GM12878 (cell line): ENCODE measurements around the gene DLG1.

Experiments
- BCL11A ChIP-seq: IDR thresholded peaks from 2 replicates; pipeline ENCODE4 v1.6.1; 2011; ENCODE audit warnings: low read depth, low read length
- BMI1 ChIP-seq: fragments of 450-650 bp; IDR thresholded peaks from 2 replicates; pipeline ENCODE4 v1.6.1; 2016; ENCODE audit warnings: mild to moderate bottlenecking, moderate library complexity, borderline replicate concordance
- CEBPB ChIP-seq, 2 experiments: fragments of 150-350 bp in 1 of 2; IDR thresholded peaks; 2 replicates each; pipeline ENCODE4 v1.6.1; 2012 to 2014; ENCODE audit warnings: low read depth in 2 of 2, low read length in 2 of 2, borderline replicate concordance in 1 of 2, inconsistent platforms in 1 of 2
- CREB1 ChIP-seq: IDR thresholded peaks from 2 replicates; pipeline ENCODE4 v1.6.1; 2012; ENCODE audit warnings: low read depth, mild to moderate bottlenecking, inconsistent platforms
- EZH2 ChIP-seq: IDR thresholded peaks from 2 replicates; pipeline ENCODE4 v1.6.1; 2012; ENCODE audit warnings: low read depth, mild to moderate bottlenecking, control low read depth, inconsistent platforms, low read length, borderline replicate concordance; ENCODE audit not compliant: control insufficient read depth
- HDAC2 ChIP-seq: fragments of 200-600 bp; sonication (generic); IDR thresholded peaks from 2 replicates; pipeline ENCODE4 v1.6.1; 2017
- MXI1 ChIP-seq: fragments of 150-350 bp; IDR thresholded peaks from 2 replicates; pipeline ENCODE4 v1.6.1; 2011; ENCODE audit warnings: low read depth, mild to moderate bottlenecking, inconsistent platforms, low read length, improper control_type of control experiment
- POLR2A ChIP-seq: IDR thresholded peaks from 2 replicates; pipeline ENCODE4 v1.6.1; 2011; ENCODE audit warnings: low read depth, mild to moderate bottlenecking, low read length
- YY1 ChIP-seq: IDR thresholded peaks from 2 replicates; pipeline ENCODE4 v1.6.1; 2011; ENCODE audit warnings: low read depth, mild to moderate bottlenecking, low read length
- ZNF24 ChIP-seq: fragments of 450-650 bp; IDR thresholded peaks from 2 replicates; pipeline ENCODE4 v1.6.1; 2017; ENCODE audit warnings: antibody characterized with exemption, mild to moderate bottlenecking
- TF ChIP-seq, protein P1 (sequence below), 3 experiments: IDR thresholded peaks in 2 of 3; conservative IDR thresholded peaks in 1 of 3; 2 replicates each; pipeline ENCODE4 v1.5.1; 2011; ENCODE audit warnings: low read depth in 3 of 3, low read length in 3 of 3, mild to moderate bottlenecking in 3 of 3, control low read depth in 2 of 3, moderate library complexity in 2 of 3, inconsistent platforms in 1 of 3, mixed read lengths in 1 of 3; ENCODE audit not compliant: control insufficient read depth in 2 of 3, insufficient read depth in 1 of 3; ENCODE audit errors: extremely low read depth in 1 of 3
- TF ChIP-seq, protein P2 (sequence below): IDR thresholded peaks from 2 replicates; pipeline ENCODE4 v1.6.1; 2012; ENCODE audit warnings: low read depth, low read length, improper control_type of control experiment
- TF ChIP-seq, protein P3 (sequence below): IDR thresholded peaks from 2 replicates; pipeline ENCODE4 v1.6.1; 2012; ENCODE audit warnings: mild to moderate bottlenecking, low read depth, low read length

DNA sequence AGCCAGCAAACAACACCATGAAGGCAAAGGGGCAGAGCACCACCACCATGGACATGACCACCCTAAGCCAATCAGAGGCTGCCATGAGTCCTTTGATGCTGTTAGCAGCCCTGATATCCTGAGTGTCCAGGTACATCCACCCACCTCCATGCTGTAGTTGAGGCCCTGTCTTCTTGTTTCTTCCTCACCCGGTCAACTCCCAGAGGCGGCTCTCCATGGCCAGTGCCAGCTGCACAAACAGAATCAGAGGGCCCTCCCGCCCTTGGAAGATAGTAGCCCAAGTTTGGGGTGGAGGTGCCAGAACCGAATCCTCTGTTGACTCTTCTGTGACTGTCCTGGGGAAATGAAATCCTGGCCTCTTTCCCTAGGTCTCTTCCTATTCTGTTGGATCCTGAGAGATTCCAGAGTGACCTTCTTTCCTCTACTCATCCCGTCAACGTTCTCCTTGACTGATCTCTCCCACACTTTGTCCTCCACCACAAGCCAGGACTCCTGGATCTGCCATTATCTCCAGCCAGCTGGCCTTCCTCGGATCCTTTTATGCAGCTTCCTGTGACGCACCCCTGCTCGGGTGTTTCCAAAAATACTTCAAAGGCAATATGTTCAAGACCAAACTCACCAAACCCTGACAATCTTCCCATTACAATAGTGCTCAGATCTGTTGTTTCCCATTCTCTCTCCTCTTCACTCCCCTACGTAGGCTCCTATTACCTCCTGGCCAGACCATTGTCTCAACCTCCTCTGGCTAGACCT is 45.4 kb upstream of the DLG1 start:
- TF ChIP-seq, protein P1, sequence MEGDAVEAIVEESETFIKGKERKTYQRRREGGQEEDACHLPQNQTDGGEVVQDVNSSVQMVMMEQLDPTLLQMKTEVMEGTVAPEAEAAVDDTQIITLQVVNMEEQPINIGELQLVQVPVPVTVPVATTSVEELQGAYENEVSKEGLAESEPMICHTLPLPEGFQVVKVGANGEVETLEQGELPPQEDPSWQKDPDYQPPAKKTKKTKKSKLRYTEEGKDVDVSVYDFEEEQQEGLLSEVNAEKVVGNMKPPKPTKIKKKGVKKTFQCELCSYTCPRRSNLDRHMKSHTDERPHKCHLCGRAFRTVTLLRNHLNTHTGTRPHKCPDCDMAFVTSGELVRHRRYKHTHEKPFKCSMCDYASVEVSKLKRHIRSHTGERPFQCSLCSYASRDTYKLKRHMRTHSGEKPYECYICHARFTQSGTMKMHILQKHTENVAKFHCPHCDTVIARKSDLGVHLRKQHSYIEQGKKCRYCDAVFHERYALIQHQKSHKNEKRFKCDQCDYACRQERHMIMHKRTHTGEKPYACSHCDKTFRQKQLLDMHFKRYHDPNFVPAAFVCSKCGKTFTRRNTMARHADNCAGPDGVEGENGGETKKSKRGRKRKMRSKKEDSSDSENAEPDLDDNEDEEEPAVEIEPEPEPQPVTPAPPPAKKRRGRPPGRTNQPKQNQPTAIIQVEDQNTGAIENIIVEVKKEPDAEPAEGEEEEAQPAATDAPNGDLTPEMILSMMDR (IDR thresholded peaks at IDR 0.05 in 2 of 3, conservative IDR thresholded peaks at IDR 0.05 in 1 of 3; ENCODE audit: control insufficient read depth in 2 of 3, extremely low read depth in 1 of 3, insufficient read depth in 1 of 3, low read depth in 3 of 3, low read length in 3 of 3): no peak
- TF ChIP-seq HDAC2: no peak
- TF ChIP-seq BMI1: no peak
- no peak for TF ChIP-seq YY1
- TF ChIP-seq POLR2A: no peak
- TF ChIP-seq CREB1: no peak
- TF ChIP-seq, protein P2, sequence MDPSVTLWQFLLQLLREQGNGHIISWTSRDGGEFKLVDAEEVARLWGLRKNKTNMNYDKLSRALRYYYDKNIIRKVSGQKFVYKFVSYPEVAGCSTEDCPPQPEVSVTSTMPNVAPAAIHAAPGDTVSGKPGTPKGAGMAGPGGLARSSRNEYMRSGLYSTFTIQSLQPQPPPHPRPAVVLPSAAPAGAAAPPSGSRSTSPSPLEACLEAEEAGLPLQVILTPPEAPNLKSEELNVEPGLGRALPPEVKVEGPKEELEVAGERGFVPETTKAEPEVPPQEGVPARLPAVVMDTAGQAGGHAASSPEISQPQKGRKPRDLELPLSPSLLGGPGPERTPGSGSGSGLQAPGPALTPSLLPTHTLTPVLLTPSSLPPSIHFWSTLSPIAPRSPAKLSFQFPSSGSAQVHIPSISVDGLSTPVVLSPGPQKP: no peak
- no peak for TF ChIP-seq MXI1
- TF ChIP-seq, protein P3, sequence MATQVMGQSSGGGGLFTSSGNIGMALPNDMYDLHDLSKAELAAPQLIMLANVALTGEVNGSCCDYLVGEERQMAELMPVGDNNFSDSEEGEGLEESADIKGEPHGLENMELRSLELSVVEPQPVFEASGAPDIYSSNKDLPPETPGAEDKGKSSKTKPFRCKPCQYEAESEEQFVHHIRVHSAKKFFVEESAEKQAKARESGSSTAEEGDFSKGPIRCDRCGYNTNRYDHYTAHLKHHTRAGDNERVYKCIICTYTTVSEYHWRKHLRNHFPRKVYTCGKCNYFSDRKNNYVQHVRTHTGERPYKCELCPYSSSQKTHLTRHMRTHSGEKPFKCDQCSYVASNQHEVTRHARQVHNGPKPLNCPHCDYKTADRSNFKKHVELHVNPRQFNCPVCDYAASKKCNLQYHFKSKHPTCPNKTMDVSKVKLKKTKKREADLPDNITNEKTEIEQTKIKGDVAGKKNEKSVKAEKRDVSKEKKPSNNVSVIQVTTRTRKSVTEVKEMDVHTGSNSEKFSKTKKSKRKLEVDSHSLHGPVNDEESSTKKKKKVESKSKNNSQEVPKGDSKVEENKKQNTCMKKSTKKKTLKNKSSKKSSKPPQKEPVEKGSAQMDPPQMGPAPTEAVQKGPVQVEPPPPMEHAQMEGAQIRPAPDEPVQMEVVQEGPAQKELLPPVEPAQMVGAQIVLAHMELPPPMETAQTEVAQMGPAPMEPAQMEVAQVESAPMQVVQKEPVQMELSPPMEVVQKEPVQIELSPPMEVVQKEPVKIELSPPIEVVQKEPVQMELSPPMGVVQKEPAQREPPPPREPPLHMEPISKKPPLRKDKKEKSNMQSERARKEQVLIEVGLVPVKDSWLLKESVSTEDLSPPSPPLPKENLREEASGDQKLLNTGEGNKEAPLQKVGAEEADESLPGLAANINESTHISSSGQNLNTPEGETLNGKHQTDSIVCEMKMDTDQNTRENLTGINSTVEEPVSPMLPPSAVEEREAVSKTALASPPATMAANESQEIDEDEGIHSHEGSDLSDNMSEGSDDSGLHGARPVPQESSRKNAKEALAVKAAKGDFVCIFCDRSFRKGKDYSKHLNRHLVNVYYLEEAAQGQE: no peak
- no peak for TF ChIP-seq CEBPB (IDR thresholded peaks at IDR 0.05; ENCODE audit: borderline replicate concordance in 1 of 2, low read depth in 2 of 2, low read length in 2 of 2)
- no peak for TF ChIP-seq EZH2
- TF ChIP-seq ZNF24: no peak
- TF ChIP-seq BCL11A: no peak
